OCI-LY1 (cell line): ENCODE results near the gene EPS8L2.

Source experiments
- CTCF ChIP-seq: fragments of 200-600 bp; sonication (generic), shearing (Covaris generic); IDR thresholded peaks from 2 replicates; pipeline ENCODE4 v1.5.1; 2017; ENCODE audit warnings: mild to moderate bottlenecking, antibody characterized with exemption, low read length, moderate library complexity, mixed read lengths
- EZH2 ChIP-seq: fragments of 200-600 bp; sonication (generic), shearing (Covaris generic); IDR thresholded peaks from 2 replicates; pipeline ENCODE4 v1.8.0; 2017; ENCODE audit warnings: borderline replicate concordance, mixed run types, mild to moderate bottlenecking, antibody characterized with exemption, low read length, moderate library complexity, mixed read lengths

GRCh38 chr11:692824-693414 is 13.1 kb upstream of the EPS8L2 start:
- TF ChIP-seq CTCF: no peak
- no peak for TF ChIP-seq EZH2
